MM.1S (cell line): ENCODE data around the gene ITGA8.

ENCODE experiments used
- EZH2 ChIP-seq: fragments of 300-600 bp; sonication (generic); optimal IDR thresholded peaks from 2 replicates; pipeline ENCODE3; 2017; ENCODE audit warnings: low read depth, mild to moderate bottlenecking, antibody characterized with exemption, low read length, mixed read lengths
- TF ChIP-seq, protein P1 (sequence below): fragments of 300-600 bp; sonication (generic); IDR thresholded peaks from 2 replicates; pipeline ENCODE4 v1.5.1; 2016; ENCODE audit warnings: antibody characterized with exemption, low read length, mixed read lengths

DNA sequence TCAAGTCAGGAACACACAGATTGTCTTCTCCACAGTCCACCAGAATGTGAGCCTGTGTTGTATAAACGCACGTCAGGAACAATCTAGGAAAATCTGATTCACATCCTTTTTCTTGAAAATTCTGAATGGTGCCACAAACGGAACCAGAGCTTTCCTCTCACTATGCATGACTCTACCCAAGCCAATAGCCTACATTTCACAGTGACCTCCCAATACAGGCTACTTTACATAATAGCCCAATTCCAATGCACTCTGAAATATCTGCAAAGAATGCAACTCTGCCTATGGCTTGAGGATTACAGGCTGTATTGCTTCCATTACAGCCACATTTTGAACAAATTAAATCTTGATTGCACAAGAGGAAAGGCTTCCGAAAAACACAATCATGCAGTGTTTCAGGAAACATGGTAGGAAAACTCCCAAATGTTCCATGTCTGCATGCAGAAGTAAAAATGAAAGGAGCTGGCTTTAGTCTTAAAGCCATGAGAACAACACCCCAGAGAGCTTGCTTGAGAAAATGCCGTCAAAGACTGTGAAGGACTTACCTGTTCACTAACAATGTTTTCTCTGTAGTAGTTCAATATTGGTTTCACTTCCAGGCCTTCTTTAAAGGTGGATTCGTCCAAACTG, 113.9 kb downstream of the ITGA8 start:
- no peak for TF ChIP-seq EZH2
- TF ChIP-seq, protein P1, sequence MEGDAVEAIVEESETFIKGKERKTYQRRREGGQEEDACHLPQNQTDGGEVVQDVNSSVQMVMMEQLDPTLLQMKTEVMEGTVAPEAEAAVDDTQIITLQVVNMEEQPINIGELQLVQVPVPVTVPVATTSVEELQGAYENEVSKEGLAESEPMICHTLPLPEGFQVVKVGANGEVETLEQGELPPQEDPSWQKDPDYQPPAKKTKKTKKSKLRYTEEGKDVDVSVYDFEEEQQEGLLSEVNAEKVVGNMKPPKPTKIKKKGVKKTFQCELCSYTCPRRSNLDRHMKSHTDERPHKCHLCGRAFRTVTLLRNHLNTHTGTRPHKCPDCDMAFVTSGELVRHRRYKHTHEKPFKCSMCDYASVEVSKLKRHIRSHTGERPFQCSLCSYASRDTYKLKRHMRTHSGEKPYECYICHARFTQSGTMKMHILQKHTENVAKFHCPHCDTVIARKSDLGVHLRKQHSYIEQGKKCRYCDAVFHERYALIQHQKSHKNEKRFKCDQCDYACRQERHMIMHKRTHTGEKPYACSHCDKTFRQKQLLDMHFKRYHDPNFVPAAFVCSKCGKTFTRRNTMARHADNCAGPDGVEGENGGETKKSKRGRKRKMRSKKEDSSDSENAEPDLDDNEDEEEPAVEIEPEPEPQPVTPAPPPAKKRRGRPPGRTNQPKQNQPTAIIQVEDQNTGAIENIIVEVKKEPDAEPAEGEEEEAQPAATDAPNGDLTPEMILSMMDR, result no peak
